Measurements from ENCODE around the gene PDE11A.
A peak's percentile ranks its signal among the peaks of the same experiment; 100 is the strongest.

The PDE11A gene

GRCh38 chr2:177939211-177939610 lies 133.4 kb downstream of the PDE11A start:
- Mint-ChIP-seq H3K27ac (no peak overlapping the region), H3K4me1 (no peaks in the 10 kb centered on the region), H3K36me3 (no peaks in the 10 kb centered on the region), H3K9me3 (peaks cover 6% of the 10 kb centered on the region), H3K27me3 (no peaks in the 10 kb centered on the region), H3K4me3 (no peak overlapping the region)
- no peak for ATAC-seq

DNA sequence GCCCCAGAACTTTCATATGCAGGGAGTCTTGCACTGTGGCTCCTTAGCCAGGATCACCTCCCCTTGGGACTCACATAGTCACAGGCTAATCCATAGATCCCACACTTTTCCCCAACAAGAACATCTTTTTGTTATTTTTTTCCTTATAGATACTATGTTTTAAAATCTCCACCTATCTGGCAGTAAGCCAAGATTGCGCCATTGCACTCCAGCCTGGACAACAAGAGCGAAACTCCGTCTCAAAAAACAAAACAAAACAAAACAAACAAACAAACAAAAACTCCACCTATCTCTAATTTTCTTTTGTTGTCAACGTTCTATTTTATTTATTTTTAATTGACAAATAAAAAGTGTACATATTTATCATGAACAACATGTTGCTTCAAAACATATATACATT lies 141.7 kb downstream of the PDE11A start:
- peaks cover 23% of the 10 kb centered on the region for H3K27me3 Mint-ChIP-seq
- H3K36me3 Mint-ChIP-seq = no peaks in the 10 kb centered on the region
- ATAC-seq = no peak
- H3K27ac Mint-ChIP-seq = no peak overlapping the region
- no peaks in the 10 kb centered on the region for H3K4me1 Mint-ChIP-seq
- no peak overlapping the region for H3K4me3 Mint-ChIP-seq
- no peaks in the 10 kb centered on the region for H3K9me3 Mint-ChIP-seq

DNA sequence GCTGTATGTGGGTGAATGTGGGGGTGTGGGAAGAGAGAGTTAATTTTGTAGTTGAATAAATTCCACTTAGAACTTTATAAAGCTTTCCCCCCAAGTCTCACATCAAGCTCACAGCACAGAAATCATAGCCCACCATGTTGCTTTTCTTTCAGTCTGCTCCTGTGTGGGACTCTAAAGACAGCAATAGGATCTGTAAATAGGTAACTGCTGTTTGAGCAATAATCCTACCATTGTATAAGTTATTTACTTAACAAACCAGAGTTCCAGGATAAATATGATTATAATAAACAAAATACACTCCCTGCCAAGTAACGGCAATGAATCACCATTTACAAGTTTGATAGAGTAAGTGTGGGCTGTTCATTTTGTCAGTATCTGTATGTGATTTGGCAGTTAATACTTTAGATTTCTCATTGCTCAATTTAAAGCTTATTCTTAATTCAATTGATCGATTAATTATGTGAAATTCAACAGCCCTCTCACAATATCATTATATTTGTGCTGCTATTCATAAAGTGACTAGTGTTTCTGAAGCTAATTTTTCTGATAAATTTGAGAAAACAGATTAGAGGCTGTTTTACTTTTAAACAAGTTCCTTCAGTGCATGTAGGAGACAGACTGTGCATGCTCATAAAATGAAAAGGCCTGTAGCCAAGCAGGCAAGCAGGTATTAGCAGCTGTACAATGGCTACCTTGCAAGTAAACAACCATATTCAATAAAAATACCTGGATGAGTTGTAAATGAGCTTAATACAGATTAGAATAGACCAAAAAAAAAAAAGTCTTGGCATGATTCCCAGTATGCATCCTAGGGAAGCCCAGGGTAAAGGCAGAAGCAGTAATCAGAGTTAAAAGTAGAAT lies 142.7 kb downstream of the PDE11A start:
- H3K4me1 Mint-ChIP-seq = no peaks in the 10 kb centered on the region
- H3K4me3 Mint-ChIP-seq = no peak overlapping the region
- H3K36me3 Mint-ChIP-seq = no peaks in the 10 kb centered on the region
- H3K27me3 Mint-ChIP-seq = peaks cover 23% of the 10 kb centered on the region
- H3K9me3 Mint-ChIP-seq = no peaks in the 10 kb centered on the region
- no peak overlapping the region for H3K27ac Mint-ChIP-seq
- ATAC-seq = no peak

- H3K9me3 Mint-ChIP-seq = no peaks in the 10 kb centered on the region
- no peak for ATAC-seq
- no peak overlapping the region for H3K27ac Mint-ChIP-seq
- H3K4me3 Mint-ChIP-seq = no peak overlapping the region
- H3K4me1 Mint-ChIP-seq = no peaks in the 10 kb centered on the region
- peaks cover 20% of the 10 kb centered on the region for H3K27me3 Mint-ChIP-seq
- no peaks in the 10 kb centered on the region for H3K36me3 Mint-ChIP-seq
Observed at GRCh38 chr2:177923323-177923722, 149.3 kb downstream of the PDE11A start.

- Mint-ChIP-seq H3K9me3 (no peaks in the 10 kb centered on the region), H3K4me3 (no peak overlapping the region), H3K36me3 (no peaks in the 10 kb centered on the region), H3K27me3 (peaks cover 13% of the 10 kb centered on the region), H3K27ac (no peak overlapping the region), H3K4me1 (no peaks in the 10 kb centered on the region)
- no peak for ATAC-seq
Observed at GRCh38 chr2:177921726-177922125, 150.9 kb downstream of the PDE11A start.

GRCh38 chr2:177917169-177917568 lies 155.4 kb downstream of the PDE11A start:
- no peaks in the 10 kb centered on the region for H3K4me1 Mint-ChIP-seq
- H3K27me3 Mint-ChIP-seq = peaks cover 7% of the 10 kb centered on the region

DNA sequence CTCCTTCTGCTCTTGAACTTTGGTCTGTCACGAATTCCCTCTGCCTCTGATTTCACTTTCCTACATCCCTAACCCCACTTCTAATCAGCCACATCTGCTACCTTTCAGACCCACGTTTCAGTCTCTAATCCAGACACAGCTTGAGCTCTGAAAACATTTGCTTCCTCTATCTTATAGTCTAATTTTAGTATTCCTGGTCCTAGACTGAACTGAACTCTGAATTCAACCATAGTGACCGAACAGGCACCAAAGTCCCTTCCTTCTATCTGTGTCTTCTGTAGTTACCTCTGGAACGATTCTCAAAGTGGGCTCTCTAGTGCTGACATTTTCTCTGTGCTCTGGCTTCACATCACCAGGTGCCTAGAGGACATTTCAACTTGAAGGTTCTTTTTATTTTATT lies 156.2 kb downstream of the PDE11A start:
- H3K4me1 Mint-ChIP-seq = no peaks in the 10 kb centered on the region
- no peaks in the 10 kb centered on the region for H3K9me3 Mint-ChIP-seq
- no peak overlapping the region for H3K4me3 Mint-ChIP-seq
- no peak overlapping the region for H3K27ac Mint-ChIP-seq
- no peaks in the 10 kb centered on the region for H3K36me3 Mint-ChIP-seq
- H3K27me3 Mint-ChIP-seq = no peaks in the 10 kb centered on the region
- no peak for ATAC-seq

More at GRCh38 chr2:177917169-177917568, 155.4 kb downstream of the PDE11A start:
- ATAC-seq = no peak
- Mint-ChIP-seq H3K4me3 (no peak overlapping the region), H3K27ac (no peak overlapping the region), H3K9me3 (no peaks in the 10 kb centered on the region), H3K36me3 (no peaks in the 10 kb centered on the region)

DNA sequence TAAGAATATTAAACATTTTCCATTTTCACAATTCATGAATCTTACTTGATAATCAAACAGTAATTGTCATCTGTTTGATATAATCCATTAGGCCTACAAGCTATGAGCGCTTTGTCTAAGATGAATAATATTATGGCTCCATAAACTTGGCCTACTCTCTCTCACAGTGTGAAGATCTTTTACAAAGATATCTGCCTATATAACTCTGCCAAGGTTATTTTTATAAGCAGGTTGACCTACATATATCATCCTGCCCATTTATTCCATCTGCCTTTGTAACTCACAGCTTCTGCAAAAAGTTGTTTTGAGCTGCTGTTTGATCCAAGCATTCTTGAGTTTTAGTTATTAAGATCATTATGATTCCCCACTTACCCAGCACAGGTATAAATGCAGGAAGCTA lies 158.3 kb downstream of the PDE11A start:
- Mint-ChIP-seq H3K27ac (no peak overlapping the region), H3K9me3 (no peaks in the 10 kb centered on the region), H3K27me3 (no peaks in the 10 kb centered on the region), H3K36me3 (no peaks in the 10 kb centered on the region), H3K4me3 (no peak overlapping the region), H3K4me1 (no peaks in the 10 kb centered on the region)
- no peak for ATAC-seq

DNA sequence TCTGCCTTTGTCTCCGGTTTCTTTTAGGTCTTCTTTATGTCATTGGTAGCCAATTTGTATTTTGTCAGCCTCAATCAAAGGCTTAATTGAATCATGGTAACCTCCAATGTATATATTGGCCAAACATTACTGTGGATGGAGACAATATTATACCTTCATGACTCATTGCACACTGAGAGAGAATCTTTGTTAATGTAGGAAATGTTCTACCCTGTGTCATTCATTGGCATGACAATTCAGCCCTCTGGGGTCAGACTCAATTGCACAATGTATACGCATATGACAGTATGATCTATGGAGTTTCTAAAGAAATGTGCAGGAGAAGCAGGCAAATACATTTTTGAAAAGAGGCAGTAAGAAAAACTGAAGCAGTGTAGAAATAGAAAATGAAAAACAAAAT lies 162.6 kb downstream of the PDE11A start:
- Mint-ChIP-seq H3K4me3 (no peak overlapping the region), H3K9me3 (no peaks in the 10 kb centered on the region), H3K27me3 (no peaks in the 10 kb centered on the region), H3K27ac (no peak overlapping the region), H3K36me3 (no peaks in the 10 kb centered on the region), H3K4me1 (no peaks in the 10 kb centered on the region)
- ATAC-seq = no peak

- H3K27me3 Mint-ChIP-seq = peaks cover 2% of the 10 kb centered on the region
- H3K27ac Mint-ChIP-seq = no peak overlapping the region
- no peak for ATAC-seq
- H3K4me3 Mint-ChIP-seq = no peak overlapping the region
- no peaks in the 10 kb centered on the region for H3K9me3 Mint-ChIP-seq
- H3K36me3 Mint-ChIP-seq = no peaks in the 10 kb centered on the region
- H3K4me1 Mint-ChIP-seq = no peaks in the 10 kb centered on the region
Observed at GRCh38 chr2:177908824-177909223, 163.8 kb downstream of the PDE11A start.

GRCh38 chr2:177908182-177908581 lies 164.4 kb downstream of the PDE11A start:
- no peak overlapping the region for H3K4me3 Mint-ChIP-seq
- peaks cover 8% of the 10 kb centered on the region for H3K27me3 Mint-ChIP-seq
- no peaks in the 10 kb centered on the region for H3K9me3 Mint-ChIP-seq
- peak; percentile 21 for ATAC-seq
- H3K36me3 Mint-ChIP-seq = no peaks in the 10 kb centered on the region
- no peaks in the 10 kb centered on the region for H3K4me1 Mint-ChIP-seq
- H3K27ac Mint-ChIP-seq = no peak overlapping the region

DNA sequence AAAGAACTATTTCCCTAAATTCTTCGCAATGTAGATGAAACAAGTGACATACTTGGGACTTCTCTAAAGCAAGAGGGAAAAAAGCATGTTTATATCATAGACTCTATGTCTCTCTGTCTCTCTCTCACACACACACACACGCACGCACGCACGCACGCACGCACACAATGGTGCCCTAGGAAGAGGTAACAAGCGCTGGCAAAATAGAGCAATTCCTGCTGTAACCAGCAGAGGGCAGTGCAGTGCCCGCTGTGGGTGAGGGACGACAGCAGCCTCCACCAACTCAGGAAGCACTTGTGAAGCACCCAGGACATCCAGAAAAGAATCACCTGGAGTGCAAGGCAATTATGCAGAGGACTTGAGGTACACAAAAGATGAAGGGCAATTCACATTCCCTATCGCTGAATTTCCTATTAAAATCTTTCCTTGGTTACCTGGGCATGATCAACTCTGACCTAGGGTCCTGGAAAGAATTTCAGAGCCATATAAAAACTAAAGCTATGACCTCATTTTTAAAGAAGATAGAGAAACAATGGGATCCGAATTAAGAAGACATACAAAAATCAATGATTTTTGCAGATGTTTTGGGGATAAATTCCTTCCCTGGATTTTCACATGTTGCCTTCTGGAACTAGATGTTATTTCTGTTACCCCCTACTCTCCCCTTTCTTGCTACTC lies 166.4 kb downstream of the PDE11A start:
- no peaks in the 10 kb centered on the region for H3K9me3 Mint-ChIP-seq
- peaks cover 17% of the 10 kb centered on the region for H3K27me3 Mint-ChIP-seq
- no peak overlapping the region for H3K27ac Mint-ChIP-seq
- H3K4me1 Mint-ChIP-seq = no peaks in the 10 kb centered on the region
- peak; percentile 69 for ATAC-seq
- no peak overlapping the region for H3K4me3 Mint-ChIP-seq
- no peaks in the 10 kb centered on the region for H3K36me3 Mint-ChIP-seq

DNA sequence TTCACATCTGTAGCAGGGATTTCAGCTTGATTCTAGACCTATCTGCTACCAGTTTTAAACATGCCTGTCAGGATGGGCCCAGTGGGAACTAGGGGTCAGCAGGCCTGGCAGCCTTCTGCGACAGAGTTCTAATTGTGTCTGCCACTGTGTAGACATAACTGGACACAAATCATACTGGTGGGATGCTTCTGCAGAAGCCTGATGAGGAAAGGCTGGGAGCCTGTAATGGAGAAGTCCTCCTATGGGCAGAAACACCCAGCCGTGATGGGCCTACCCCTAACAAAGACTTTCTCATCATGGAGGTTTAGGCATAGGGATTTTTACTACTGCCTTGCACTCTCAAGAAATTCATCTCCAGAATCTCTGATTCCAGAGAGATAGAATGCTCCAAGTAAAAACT lies 166.9 kb downstream of the PDE11A start:
- Mint-ChIP-seq H3K4me1 (no peaks in the 10 kb centered on the region), H3K27me3 (peaks cover 17% of the 10 kb centered on the region), H3K9me3 (no peaks in the 10 kb centered on the region), H3K27ac (no peak overlapping the region), H3K4me3 (no peak overlapping the region), H3K36me3 (no peaks in the 10 kb centered on the region)
- no peak for ATAC-seq

- Mint-ChIP-seq H3K27ac (no peak overlapping the region), H3K27me3 (peaks cover 17% of the 10 kb centered on the region), H3K4me3 (no peak overlapping the region), H3K36me3 (no peaks in the 10 kb centered on the region), H3K9me3 (no peaks in the 10 kb centered on the region), H3K4me1 (no peaks in the 10 kb centered on the region)
- ATAC-seq = no peak
Observed at GRCh38 chr2:177902395-177903163, 170.0 kb downstream of the PDE11A start.

GRCh38 chr2:177900082-177900481 lies 172.5 kb downstream of the PDE11A start:
- H3K9me3 Mint-ChIP-seq = no peaks in the 10 kb centered on the region
- H3K4me3 Mint-ChIP-seq = no peak overlapping the region
- ATAC-seq = no peak
- no peak overlapping the region for H3K27ac Mint-ChIP-seq
- H3K36me3 Mint-ChIP-seq = no peaks in the 10 kb centered on the region
- H3K27me3 Mint-ChIP-seq = peaks cover 18% of the 10 kb centered on the region
- H3K4me1 Mint-ChIP-seq = no peaks in the 10 kb centered on the region
